ENCODE measurements around the gene GATA5. TPM values are rescaled to one million over a fixed set of nuclear protein-coding genes. Genes with fewer than 3 reads are reported as not detected.

The GATA5 gene
- polyA plus RNA-seq, 1 donor from 2014 or later: not detected

- H3K9me3 ChIP-seq (ENCODE audit: low read length): no peaks in the 10 kb centered on the region
- no peak overlapping the region for H3K4me2 ChIP-seq (ENCODE audit: low read length)
- no peaks in the 10 kb centered on the region for H4K20me1 ChIP-seq (ENCODE audit: insufficient read depth)
- no peak overlapping the region for H3K9ac ChIP-seq (ENCODE audit: low read length)
- no peak overlapping the region for H3K4me3 ChIP-seq (ENCODE audit: low read length)
- no peaks in the 10 kb centered on the region for H3K36me3 ChIP-seq (ENCODE audit: insufficient read depth, low read length)
- peaks cover 32% of the 10 kb centered on the region for H3K27me3 ChIP-seq (ENCODE audit: insufficient read depth, low read depth, low read length)
- no peak for TF ChIP-seq RAD21 (conservative IDR thresholded peaks at IDR 0.05)
- H3K9me2 ChIP-seq (ENCODE audit: insufficient read depth, low read length): no peaks in the 10 kb centered on the region
- no peaks in the 10 kb centered on the region for H3F3A ChIP-seq (ENCODE audit: insufficient read depth, low read length, poor library complexity, severe bottlenecking)
- no peaks in the 10 kb centered on the region for H3K79me2 ChIP-seq (replicated peaks; ENCODE audit: insufficient read depth, low read length)
- H3K27ac ChIP-seq (ENCODE audit: low read length): no peak overlapping the region
- H2AFZ ChIP-seq (ENCODE audit: low read depth, low read length): no peak overlapping the region
Observed at GRCh38 chr20:62470459-62470858, 5.3 kb downstream of the GATA5 start.

GRCh38 chr20:62470001-62470400 lies 5.8 kb downstream of the GATA5 start:
- no peaks in the 10 kb centered on the region for H3K9me3 ChIP-seq (ENCODE audit: low read length)
- H3K9ac ChIP-seq (ENCODE audit: low read length): no peak overlapping the region
- H3K79me2 ChIP-seq (replicated peaks; ENCODE audit: insufficient read depth, low read length): no peaks in the 10 kb centered on the region
- H3K27ac ChIP-seq (ENCODE audit: low read length): no peak overlapping the region
- H3F3A ChIP-seq (ENCODE audit: insufficient read depth, low read length, poor library complexity, severe bottlenecking): no peaks in the 10 kb centered on the region
- no peaks in the 10 kb centered on the region for H3K36me3 ChIP-seq (ENCODE audit: insufficient read depth, low read length)
- H3K4me2 ChIP-seq (ENCODE audit: low read length): no peak overlapping the region
- no peaks in the 10 kb centered on the region for H4K20me1 ChIP-seq (ENCODE audit: insufficient read depth)
- H3K9me2 ChIP-seq (ENCODE audit: insufficient read depth, low read length): no peaks in the 10 kb centered on the region
- TF ChIP-seq MXI1 (conservative IDR thresholded peaks at IDR 0.05; ENCODE audit: poor library complexity, severe bottlenecking) (no peak), TAF1 (IDR thresholded peaks at IDR 0.05; ENCODE audit: low read depth) (no peak), RAD21 (conservative IDR thresholded peaks at IDR 0.05) (no peak), REST (IDR thresholded peaks at IDR 0.05; ENCODE audit: borderline replicate concordance) (no peak), EP300 (conservative IDR thresholded peaks at IDR 0.05; ENCODE audit: poor library complexity, severe bottlenecking) (no peak), SMC3 (conservative IDR thresholded peaks at IDR 0.05; ENCODE audit: poor library complexity) (no peak), POLR2AphosphoS5 (IDR thresholded peaks at IDR 0.05) (no peak), CTCF (IDR thresholded peaks at IDR 0.05; ENCODE audit: poor library complexity, severe bottlenecking) (no peak), EZH2 (IDR thresholded peaks at IDR 0.05; ENCODE audit: borderline replicate concordance, insufficient read depth, low read length, poor library complexity, severe bottlenecking) (no peak)
- peaks cover 28% of the 10 kb centered on the region for H3K27me3 ChIP-seq (ENCODE audit: insufficient read depth, low read depth, low read length)
- H2AFZ ChIP-seq (ENCODE audit: low read depth, low read length): no peak overlapping the region
- no peak overlapping the region for H3K4me3 ChIP-seq (ENCODE audit: low read length)

- Histone ChIP-seq H3K27ac (ENCODE audit: low read length) (no peak overlapping the region), H3K4me2 (ENCODE audit: low read length) (no peak overlapping the region), H3K36me3 (ENCODE audit: insufficient read depth, low read length) (no peaks in the 10 kb centered on the region), H3K4me3 (ENCODE audit: low read length) (no peak overlapping the region), H3K9me3 (ENCODE audit: low read length) (no peaks in the 10 kb centered on the region), H3F3A (ENCODE audit: insufficient read depth, low read length, poor library complexity, severe bottlenecking) (no peaks in the 10 kb centered on the region), H4K20me1 (ENCODE audit: insufficient read depth) (no peaks in the 10 kb centered on the region), H3K79me2 (replicated peaks; ENCODE audit: insufficient read depth, low read length) (no peaks in the 10 kb centered on the region), H3K9ac (ENCODE audit: low read length) (no peak overlapping the region), H3K9me2 (ENCODE audit: insufficient read depth, low read length) (no peaks in the 10 kb centered on the region), H2AFZ (ENCODE audit: low read depth, low read length) (no peak overlapping the region), H3K27me3 (ENCODE audit: insufficient read depth, low read depth, low read length) (peaks cover 21% of the 10 kb centered on the region)
- TF ChIP-seq SMC3 (conservative IDR thresholded peaks at IDR 0.05; ENCODE audit: poor library complexity) (no peak), MXI1 (conservative IDR thresholded peaks at IDR 0.05; ENCODE audit: poor library complexity, severe bottlenecking) (no peak), RAD21 (conservative IDR thresholded peaks at IDR 0.05) (no peak), POLR2AphosphoS5 (IDR thresholded peaks at IDR 0.05) (no peak), TAF1 (IDR thresholded peaks at IDR 0.05; ENCODE audit: low read depth) (no peak), EP300 (conservative IDR thresholded peaks at IDR 0.05; ENCODE audit: poor library complexity, severe bottlenecking) (no peak), EZH2 (IDR thresholded peaks at IDR 0.05; ENCODE audit: borderline replicate concordance, insufficient read depth, low read length, poor library complexity, severe bottlenecking) (no peak), CTCF (IDR thresholded peaks at IDR 0.05; ENCODE audit: poor library complexity, severe bottlenecking) (no peak), REST (IDR thresholded peaks at IDR 0.05; ENCODE audit: borderline replicate concordance) (no peak)
Observed at GRCh38 chr20:62469352-62469751, 6.4 kb downstream of the GATA5 start.
